Measurements from ENCODE around the gene PTGER2. TPM values are rescaled to one million over a fixed set of nuclear protein-coding genes. Genes with fewer than 3 reads are reported as not detected.

Gene PTGER2
- total RNA-seq, 1 donor from 2014 or later, result 1.6 TPM

GRCh38 chr14:52272375-52272774 lies 41.7 kb upstream of the PTGER2 start:
- H3K36me3 ChIP-seq (ENCODE audit: control insufficient read depth in 3 of 3, insufficient read depth in 3 of 3, low read length in 3 of 3), result no peaks in the 10 kb centered on the region
- H3K9me3 ChIP-seq (ENCODE audit: control insufficient read depth in 3 of 3, low read length in 3 of 3), result no peaks in the 10 kb centered on the region
- peaks cover 0 to 17% (median 17%) of the 10 kb centered on the region in 3 donors for H3K4me1 ChIP-seq (ENCODE audit: control insufficient read depth in 3 of 3, insufficient read depth in 3 of 3, low read length in 3 of 3)
- no peak overlapping the region for H3K27ac ChIP-seq (ENCODE audit: low read depth, low read length)
- peaks cover 12 to 17% (median 14%) of the 10 kb centered on the region in 3 donors for H3K27me3 ChIP-seq (ENCODE audit: control insufficient read depth in 3 of 3, insufficient read depth in 3 of 3, low read length in 3 of 3)
- no peak overlapping the region for H3K9ac ChIP-seq (ENCODE audit: low read depth in 1 of 3, low read length in 3 of 3)
- H3K4me3 ChIP-seq (ENCODE audit: low read length in 3 of 3), result no peak overlapping the region

GRCh38 chr14:52275372-52275771 lies 38.7 kb upstream of the PTGER2 start:
- no peak overlapping the region for H3K9ac ChIP-seq (ENCODE audit: low read depth in 1 of 3, low read length in 3 of 3)
- peaks cover 0 to 3% (median 0%) of the 10 kb centered on the region in 3 donors for H3K4me1 ChIP-seq (ENCODE audit: control insufficient read depth in 3 of 3, insufficient read depth in 3 of 3, low read length in 3 of 3)
- no peaks in the 10 kb centered on the region for H3K27me3 ChIP-seq (ENCODE audit: control insufficient read depth in 3 of 3, insufficient read depth in 3 of 3, low read length in 3 of 3)

GRCh38 chr14:52277552-52277951 lies 36.6 kb upstream of the PTGER2 start:
- H3K27me3 ChIP-seq (ENCODE audit: control insufficient read depth in 3 of 3, insufficient read depth in 3 of 3, low read length in 3 of 3), result no peaks in the 10 kb centered on the region
- no peaks in the 10 kb centered on the region for H3K9me3 ChIP-seq (ENCODE audit: control insufficient read depth in 3 of 3, low read length in 3 of 3)
- H3K4me3 ChIP-seq (ENCODE audit: low read length in 3 of 3), result no peak overlapping the region
- H3K27ac ChIP-seq (ENCODE audit: low read depth, low read length), result no peak overlapping the region
- H3K4me1 ChIP-seq (ENCODE audit: control insufficient read depth in 3 of 3, insufficient read depth in 3 of 3, low read length in 3 of 3), result peaks cover 0 to 3% (median 0%) of the 10 kb centered on the region in 3 donors
- H3K9ac ChIP-seq (ENCODE audit: low read depth in 1 of 3, low read length in 3 of 3), result no peak overlapping the region
- H3K36me3 ChIP-seq (ENCODE audit: control insufficient read depth in 3 of 3, insufficient read depth in 3 of 3, low read length in 3 of 3), result no peaks in the 10 kb centered on the region

More at GRCh38 chr14:52275372-52275771, 38.7 kb upstream of the PTGER2 start:
- no peaks in the 10 kb centered on the region for H3K9me3 ChIP-seq (ENCODE audit: control insufficient read depth in 3 of 3, low read length in 3 of 3)
- no peak overlapping the region for H3K4me3 ChIP-seq (ENCODE audit: low read length in 3 of 3)
- no peak overlapping the region for H3K27ac ChIP-seq (ENCODE audit: low read depth, low read length)
- no peaks in the 10 kb centered on the region for H3K36me3 ChIP-seq (ENCODE audit: control insufficient read depth in 3 of 3, insufficient read depth in 3 of 3, low read length in 3 of 3)

GRCh38 chr14:52279408-52279807 lies 34.7 kb upstream of the PTGER2 start:
- peaks cover 0 to 3% (median 0%) of the 10 kb centered on the region in 3 donors for H3K4me1 ChIP-seq (ENCODE audit: control insufficient read depth in 3 of 3, insufficient read depth in 3 of 3, low read length in 3 of 3)
- no peak overlapping the region for H3K27ac ChIP-seq (ENCODE audit: low read depth, low read length)

GRCh38 chr14:52283099-52283498 lies 31.0 kb upstream of the PTGER2 start:
- no peak overlapping the region for H3K9ac ChIP-seq (ENCODE audit: low read depth in 1 of 3, low read length in 3 of 3)
- no peaks in the 10 kb centered on the region for H3K9me3 ChIP-seq (ENCODE audit: control insufficient read depth in 3 of 3, low read length in 3 of 3)
- no peak overlapping the region for H3K4me3 ChIP-seq (ENCODE audit: low read length in 3 of 3)
- H3K36me3 ChIP-seq (ENCODE audit: control insufficient read depth in 3 of 3, insufficient read depth in 3 of 3, low read length in 3 of 3), result no peaks in the 10 kb centered on the region
- H3K27ac ChIP-seq (ENCODE audit: low read depth, low read length), result no peak overlapping the region
- H3K4me1 ChIP-seq (ENCODE audit: control insufficient read depth in 3 of 3, insufficient read depth in 3 of 3, low read length in 3 of 3), result peaks cover 0 to 3% (median 0%) of the 10 kb centered on the region in 3 donors
- H3K27me3 ChIP-seq (ENCODE audit: control insufficient read depth in 3 of 3, insufficient read depth in 3 of 3, low read length in 3 of 3), result no peaks in the 10 kb centered on the region

More at GRCh38 chr14:52279408-52279807, 34.7 kb upstream of the PTGER2 start:
- Histone ChIP-seq H3K9me3 (ENCODE audit: control insufficient read depth in 3 of 3, low read length in 3 of 3) (no peaks in the 10 kb centered on the region), H3K9ac (ENCODE audit: low read depth in 1 of 3, low read length in 3 of 3) (no peak overlapping the region), H3K4me3 (ENCODE audit: low read length in 3 of 3) (no peak overlapping the region), H3K36me3 (ENCODE audit: control insufficient read depth in 3 of 3, insufficient read depth in 3 of 3, low read length in 3 of 3) (no peaks in the 10 kb centered on the region), H3K27me3 (ENCODE audit: control insufficient read depth in 3 of 3, insufficient read depth in 3 of 3, low read length in 3 of 3) (no peaks in the 10 kb centered on the region)

GRCh38 chr14:52286661-52287649 lies 27.2 kb upstream of the PTGER2 start:
- no peak overlapping the region for H3K4me3 ChIP-seq (ENCODE audit: low read length in 3 of 3)
- no peaks in the 10 kb centered on the region for H3K4me1 ChIP-seq (ENCODE audit: control insufficient read depth in 3 of 3, insufficient read depth in 3 of 3, low read length in 3 of 3)
- no peak overlapping the region for H3K27ac ChIP-seq (ENCODE audit: low read depth, low read length)
- no peaks in the 10 kb centered on the region for H3K9me3 ChIP-seq (ENCODE audit: control insufficient read depth in 3 of 3, low read length in 3 of 3)
- no peaks in the 10 kb centered on the region for H3K36me3 ChIP-seq (ENCODE audit: control insufficient read depth in 3 of 3, insufficient read depth in 3 of 3, low read length in 3 of 3)
- H3K9ac ChIP-seq (ENCODE audit: low read depth in 1 of 3, low read length in 3 of 3), result no peak overlapping the region
- no peaks in the 10 kb centered on the region for H3K27me3 ChIP-seq (ENCODE audit: control insufficient read depth in 3 of 3, insufficient read depth in 3 of 3, low read length in 3 of 3)

- Histone ChIP-seq H3K4me3 (ENCODE audit: low read length in 3 of 3) (no peak overlapping the region), H3K4me1 (ENCODE audit: control insufficient read depth in 3 of 3, insufficient read depth in 3 of 3, low read length in 3 of 3) (no peaks in the 10 kb centered on the region), H3K27ac (ENCODE audit: low read depth, low read length) (no peak overlapping the region), H3K9ac (ENCODE audit: low read depth in 1 of 3, low read length in 3 of 3) (no peak overlapping the region), H3K9me3 (ENCODE audit: control insufficient read depth in 3 of 3, low read length in 3 of 3) (no peaks in the 10 kb centered on the region), H3K36me3 (ENCODE audit: control insufficient read depth in 3 of 3, insufficient read depth in 3 of 3, low read length in 3 of 3) (no peaks in the 10 kb centered on the region), H3K27me3 (ENCODE audit: control insufficient read depth in 3 of 3, insufficient read depth in 3 of 3, low read length in 3 of 3) (no peaks in the 10 kb centered on the region)
Measured at GRCh38 chr14:52296378-52296777, 17.7 kb upstream of the PTGER2 start.

- H3K4me3 ChIP-seq (ENCODE audit: low read length in 3 of 3), result no peak overlapping the region
- no peak overlapping the region for H3K9ac ChIP-seq (ENCODE audit: low read depth in 1 of 3, low read length in 3 of 3)
- H3K27me3 ChIP-seq (ENCODE audit: control insufficient read depth in 3 of 3, insufficient read depth in 3 of 3, low read length in 3 of 3), result no peaks in the 10 kb centered on the region
- no peaks in the 10 kb centered on the region for H3K36me3 ChIP-seq (ENCODE audit: control insufficient read depth in 3 of 3, insufficient read depth in 3 of 3, low read length in 3 of 3)
- no peak overlapping the region for H3K27ac ChIP-seq (ENCODE audit: low read depth, low read length)
- no peaks in the 10 kb centered on the region for H3K4me1 ChIP-seq (ENCODE audit: control insufficient read depth in 3 of 3, insufficient read depth in 3 of 3, low read length in 3 of 3)
- no peaks in the 10 kb centered on the region for H3K9me3 ChIP-seq (ENCODE audit: control insufficient read depth in 3 of 3, low read length in 3 of 3)
Measured at GRCh38 chr14:52298795-52299194, 15.3 kb upstream of the PTGER2 start.

- H3K9me3 ChIP-seq (ENCODE audit: control insufficient read depth in 3 of 3, low read length in 3 of 3), result no peaks in the 10 kb centered on the region
- no peak overlapping the region for H3K27ac ChIP-seq (ENCODE audit: low read depth, low read length)
- no peak overlapping the region for H3K9ac ChIP-seq (ENCODE audit: low read depth in 1 of 3, low read length in 3 of 3)
- no peaks in the 10 kb centered on the region for H3K4me1 ChIP-seq (ENCODE audit: control insufficient read depth in 3 of 3, insufficient read depth in 3 of 3, low read length in 3 of 3)
- no peaks in the 10 kb centered on the region for H3K27me3 ChIP-seq (ENCODE audit: control insufficient read depth in 3 of 3, insufficient read depth in 3 of 3, low read length in 3 of 3)
- no peaks in the 10 kb centered on the region for H3K36me3 ChIP-seq (ENCODE audit: control insufficient read depth in 3 of 3, insufficient read depth in 3 of 3, low read length in 3 of 3)
- no peak overlapping the region for H3K4me3 ChIP-seq (ENCODE audit: low read length in 3 of 3)
Measured at GRCh38 chr14:52299692-52300278, 14.3 kb upstream of the PTGER2 start.

GRCh38 chr14:52303236-52303635 lies 10.9 kb upstream of the PTGER2 start:
- Histone ChIP-seq H3K9me3 (ENCODE audit: control insufficient read depth in 3 of 3, low read length in 3 of 3) (no peaks in the 10 kb centered on the region), H3K27ac (ENCODE audit: low read depth, low read length) (no peak overlapping the region), H3K36me3 (ENCODE audit: control insufficient read depth in 3 of 3, insufficient read depth in 3 of 3, low read length in 3 of 3) (no peaks in the 10 kb centered on the region), H3K9ac (ENCODE audit: low read depth in 1 of 3, low read length in 3 of 3) (no peak overlapping the region), H3K4me3 (ENCODE audit: low read length in 3 of 3) (no peak overlapping the region), H3K27me3 (ENCODE audit: control insufficient read depth in 3 of 3, insufficient read depth in 3 of 3, low read length in 3 of 3) (no peaks in the 10 kb centered on the region), H3K4me1 (ENCODE audit: control insufficient read depth in 3 of 3, insufficient read depth in 3 of 3, low read length in 3 of 3) (no peaks in the 10 kb centered on the region)
